Measurements from ENCODE around the gene LEO1. TPM values are rescaled to one million over a fixed set of nuclear protein-coding genes. Genes with fewer than 3 reads are reported as not detected.

LEO1 gene
- total RNA-seq: 10 to 100 TPM; 23.7 to 25.3 TPM
- long read RNA-seq, transcript LEO1-201 (12 exons, 2,193 nt): major isoform, 75 of 107 reads
- long read RNA-seq, partial matches to known transcripts: 30 of 107 reads
- long read RNA-seq, other reads (novel, unspliced or antisense): 1 of 107 reads

GRCh38 chr15:51971375-51972133 is at the start of gene LEO1:
TSS of gene LEO1 (minus strand) at chr15:51971778. CDS start at chr15:51971745, 33 bp downstream.
- ATAC-seq (peak; percentile 94), DNase-seq (peak; percentile 89 to 95)
- intact Hi-C loops (cut with DNase I, micrococcal nuclease): no loop called here

- intact Hi-C loops (cut with DNase I, micrococcal nuclease): no loop called here
- ATAC-seq (peak; percentile 10), DNase-seq (peak; percentile 31 to 65)
Observed at GRCh38 chr15:52021128-52021671, 49.6 kb upstream of the LEO1 start.

GRCh38 chr15:52020221-52021085 is 48.9 kb upstream of the LEO1 start:
- DNase-seq (peak in 1 of 2 donors; percentile 17), ATAC-seq (peak; percentile 7)
- intact Hi-C loops (cut with DNase I, micrococcal nuclease): no loop called here

- intact Hi-C loops (cut with DNase I, micrococcal nuclease): no loop called here
- DNase-seq (peak; percentile 89 to 90), ATAC-seq (peak; percentile 83)
Observed at GRCh38 chr15:52019394-52020220, 48.0 kb upstream of the LEO1 start.

GRCh38 chr15:52018693-52019393 is 47.3 kb upstream of the LEO1 start, which contains the start of gene MAPK6:
TSS of gene MAPK6 (plus strand) at chr15:52019219. CDS start at chr15:52046461, 27,242 bp downstream.
- peak; percentile 85 for ATAC-seq
- intact Hi-C loops (cut with DNase I, micrococcal nuclease): no loop called here

GRCh38 chr15:52018244-52018643 is 46.7 kb upstream of the LEO1 start:
- ATAC-seq: no peak
- intact Hi-C loops (cut with DNase I, micrococcal nuclease): no loop called here
- no peak for DNase-seq

More at GRCh38 chr15:52018693-52019393, 47.3 kb upstream of the LEO1 start, which contains the start of gene MAPK6:
- DNase-seq: peak; percentile 90 to 95

GRCh38 chr15:52016316-52016715 is 44.7 kb upstream of the LEO1 start:
- ATAC-seq (no peak), DNase-seq (no peak)
- intact Hi-C loops (cut with DNase I, micrococcal nuclease): no loop called here

- no peak for DNase-seq
- intact Hi-C loops (cut with DNase I, micrococcal nuclease): no loop called here
- ATAC-seq: no peak
Observed at GRCh38 chr15:52014616-52015015, 43.0 kb upstream of the LEO1 start.

- ATAC-seq: no peak
- intact Hi-C loops (cut with DNase I, micrococcal nuclease): no loop called here
- DNase-seq: no peak
Observed at GRCh38 chr15:52013151-52013791, 41.7 kb upstream of the LEO1 start.

- intact Hi-C loops (cut with DNase I, micrococcal nuclease): no loop called here
- ATAC-seq (no peak), DNase-seq (no peak)
Observed at GRCh38 chr15:52012210-52012609, 40.6 kb upstream of the LEO1 start.

GRCh38 chr15:52011711-52012144 is 40.1 kb upstream of the LEO1 start:
- intact Hi-C loops (cut with DNase I, micrococcal nuclease): no loop called here
- DNase-seq (no peak), ATAC-seq (no peak)

GRCh38 chr15:52010633-52011595 is 39.3 kb upstream of the LEO1 start:
- intact Hi-C loops (cut with DNase I, micrococcal nuclease): no loop called here
- no peak for DNase-seq
- no peak for ATAC-seq

- ATAC-seq (peak; percentile 64), DNase-seq (no peak)
- intact Hi-C loops (cut with DNase I, micrococcal nuclease): no loop called here
Observed at GRCh38 chr15:52008698-52009434, 37.3 kb upstream of the LEO1 start.

GRCh38 chr15:52008359-52008697 is 36.8 kb upstream of the LEO1 start:
- intact Hi-C loops (cut with DNase I, micrococcal nuclease): no loop called here
- ATAC-seq (peak; percentile 20), DNase-seq (no peak)

- DNase-seq (no peak), ATAC-seq (peak; percentile 40)
- intact Hi-C loops (cut with DNase I, micrococcal nuclease): no loop called here
Observed at GRCh38 chr15:52006702-52007340, 35.2 kb upstream of the LEO1 start.
